ENCODE data around the gene HOXB5.

DNA sequence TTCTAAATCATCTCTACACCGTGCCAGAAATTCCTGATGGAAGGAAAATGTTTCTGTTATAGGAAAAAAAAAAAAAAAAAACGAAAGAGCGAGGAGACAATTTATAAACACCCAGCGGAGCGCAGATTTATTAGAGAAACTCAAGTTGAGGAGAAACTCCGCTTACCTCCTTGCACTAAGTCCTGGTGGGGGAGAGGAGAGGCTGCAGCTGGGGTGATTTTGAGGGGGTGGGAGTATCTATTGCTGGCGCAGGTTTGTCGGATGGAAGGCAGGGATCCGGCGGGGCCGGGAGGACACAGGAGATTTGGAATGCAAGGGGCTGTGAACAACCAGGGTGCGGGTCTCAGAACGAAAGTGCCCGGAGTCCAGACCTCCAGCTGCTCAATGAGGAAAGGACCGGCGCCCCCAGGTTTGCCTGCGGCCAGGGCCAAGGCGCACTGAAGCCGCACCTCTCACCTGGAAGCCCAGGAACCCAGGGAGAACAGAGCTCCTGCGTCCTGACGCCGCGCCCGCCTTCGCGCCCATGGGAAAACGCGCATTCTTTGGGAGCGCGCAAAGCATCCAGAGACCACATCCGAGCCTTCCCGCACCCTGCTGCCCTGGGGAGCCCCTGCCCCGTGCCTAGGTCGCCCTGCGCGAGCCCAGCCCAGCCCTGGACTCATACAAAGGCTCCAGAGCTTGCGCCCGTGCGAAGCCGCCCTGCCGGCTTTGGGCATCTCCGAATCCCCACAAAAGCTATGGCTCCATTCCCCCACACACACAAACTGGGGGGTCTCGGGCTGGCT is 24.1 kb upstream of the HOXB5 start:
- TF ChIP-seq, protein P1, sequence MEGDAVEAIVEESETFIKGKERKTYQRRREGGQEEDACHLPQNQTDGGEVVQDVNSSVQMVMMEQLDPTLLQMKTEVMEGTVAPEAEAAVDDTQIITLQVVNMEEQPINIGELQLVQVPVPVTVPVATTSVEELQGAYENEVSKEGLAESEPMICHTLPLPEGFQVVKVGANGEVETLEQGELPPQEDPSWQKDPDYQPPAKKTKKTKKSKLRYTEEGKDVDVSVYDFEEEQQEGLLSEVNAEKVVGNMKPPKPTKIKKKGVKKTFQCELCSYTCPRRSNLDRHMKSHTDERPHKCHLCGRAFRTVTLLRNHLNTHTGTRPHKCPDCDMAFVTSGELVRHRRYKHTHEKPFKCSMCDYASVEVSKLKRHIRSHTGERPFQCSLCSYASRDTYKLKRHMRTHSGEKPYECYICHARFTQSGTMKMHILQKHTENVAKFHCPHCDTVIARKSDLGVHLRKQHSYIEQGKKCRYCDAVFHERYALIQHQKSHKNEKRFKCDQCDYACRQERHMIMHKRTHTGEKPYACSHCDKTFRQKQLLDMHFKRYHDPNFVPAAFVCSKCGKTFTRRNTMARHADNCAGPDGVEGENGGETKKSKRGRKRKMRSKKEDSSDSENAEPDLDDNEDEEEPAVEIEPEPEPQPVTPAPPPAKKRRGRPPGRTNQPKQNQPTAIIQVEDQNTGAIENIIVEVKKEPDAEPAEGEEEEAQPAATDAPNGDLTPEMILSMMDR (IDR thresholded peaks at IDR 0.05), result no peak
- TF ChIP-seq EZH2 (IDR thresholded peaks at IDR 0.05), result no peak
